Stimulated activated naive B cell treated with anti-CD40 and anti-IgM and Interleukin-4, amounts not matched to agents 10 μg/mL and 1 μg/mL and 100 μg/mL, for 72 hours (primary cell): ENCODE results near the gene TMEM158.

Source experiments
- ATAC-seq, 2 donors: fragments of 150-1000 bp; cut with Tn5 transposase; replicated peaks; 2 replicates each; pipeline ENCODE4 v1.10.0; 2021; ENCODE audit warnings: moderate library complexity in 1 of 2
- DNase-seq: peaks from one replicate; pipeline ENCODE4 v3.0.0; 2021
- H3K27ac Mint-ChIP-seq: one replicate; pipeline ENCODE4 v1.8.0; 2022; ENCODE audit warnings: mild to moderate bottlenecking, mixed read lengths
- H3K27me3 Mint-ChIP-seq, 2 donors: one replicate each; pipeline ENCODE4 v1.8.0; 2022; ENCODE audit warnings: mixed read lengths in 2 of 2
- H3K36me3 Mint-ChIP-seq, 2 donors: one replicate each; pipeline ENCODE4 v1.8.0; 2022; ENCODE audit warnings: mixed read lengths in 2 of 2, mild to moderate bottlenecking in 1 of 2
- H3K4me1 Mint-ChIP-seq, 2 donors: one replicate each; pipeline ENCODE4 v1.8.0; 2022; ENCODE audit warnings: mixed read lengths in 2 of 2, mild to moderate bottlenecking in 1 of 2
- H3K4me3 Mint-ChIP-seq, 2 donors: one replicate each; pipeline ENCODE4 v1.8.0; 2022; ENCODE audit warnings: mild to moderate bottlenecking in 2 of 2, mixed read lengths in 2 of 2, moderate library complexity in 1 of 2
- H3K9me3 Mint-ChIP-seq, 2 donors: one replicate each; pipeline ENCODE4 v1.8.0; 2022; ENCODE audit warnings: mixed read lengths in 2 of 2, mild to moderate bottlenecking in 1 of 2

The TMEM158 gene

GRCh38 chr3:45226206-45226915, at the start of gene TMEM158:
Gene TMEM158, minus strand, starts transcription at chr3:45226287. Its CDS starts 260 bp downstream, at chr3:45226027.
- H3K9me3 Mint-ChIP-seq = no peaks in the 10 kb centered on the region
- no peaks in the 10 kb centered on the region for H3K36me3 Mint-ChIP-seq
- DNase-seq (peak; percentile 35), ATAC-seq (peak; percentile 83 to 87)
- peak within 1 kb of the TSS; percentile 58 to 79 for H3K4me3 Mint-ChIP-seq
- peaks cover 5 to 14% of the 10 kb centered on the region in 2 donors for H3K4me1 Mint-ChIP-seq
- H3K27me3 Mint-ChIP-seq = peaks cover 68 to 78% of the 10 kb centered on the region in 2 donors
- no peak within 1 kb of the TSS for H3K27ac Mint-ChIP-seq

- ATAC-seq (no peak), DNase-seq (no peak)
- Mint-ChIP-seq H3K36me3 (no peaks in the 10 kb centered on the region), H3K27ac (no peak overlapping the region), H3K9me3 (peaks cover 23 to 27% of the 10 kb centered on the region in 2 donors), H3K27me3 (peaks cover 7 to 33% of the 10 kb centered on the region in 2 donors), H3K4me3 (no peak overlapping the region), H3K4me1 (no peaks in the 10 kb centered on the region)
Measured at GRCh38 chr3:45275006-45275704, 49.1 kb upstream of the TMEM158 start.

GRCh38 chr3:45273681-45274515, 47.8 kb upstream of the TMEM158 start:
- no peak for ATAC-seq
- no peak for DNase-seq
- no peak overlapping the region for H3K27ac Mint-ChIP-seq
- peaks cover 6 to 33% of the 10 kb centered on the region in 2 donors for H3K27me3 Mint-ChIP-seq
- no peaks in the 10 kb centered on the region for H3K36me3 Mint-ChIP-seq
- H3K4me3 Mint-ChIP-seq = no peak overlapping the region
- H3K4me1 Mint-ChIP-seq = no peaks in the 10 kb centered on the region
- H3K9me3 Mint-ChIP-seq = peaks cover 17 to 18% of the 10 kb centered on the region in 2 donors

GRCh38 chr3:45272828-45273470, 46.9 kb upstream of the TMEM158 start:
- ATAC-seq = no peak
- Mint-ChIP-seq H3K4me3 (no peak overlapping the region), H3K27ac (no peak overlapping the region), H3K4me1 (no peaks in the 10 kb centered on the region), H3K36me3 (no peaks in the 10 kb centered on the region), H3K27me3 (peaks cover 6 to 36% of the 10 kb centered on the region in 2 donors), H3K9me3 (peaks cover 12 to 13% of the 10 kb centered on the region in 2 donors)
- no peak for DNase-seq

- Mint-ChIP-seq H3K27ac (no peak overlapping the region), H3K4me3 (no peak overlapping the region), H3K27me3 (peaks cover 6 to 38% of the 10 kb centered on the region in 2 donors), H3K9me3 (peaks cover 8 to 10% of the 10 kb centered on the region in 2 donors), H3K36me3 (no peaks in the 10 kb centered on the region), H3K4me1 (no peaks in the 10 kb centered on the region)
- DNase-seq (no peak), ATAC-seq (no peak)
Measured at GRCh38 chr3:45272032-45272810, 46.1 kb upstream of the TMEM158 start.

DNA sequence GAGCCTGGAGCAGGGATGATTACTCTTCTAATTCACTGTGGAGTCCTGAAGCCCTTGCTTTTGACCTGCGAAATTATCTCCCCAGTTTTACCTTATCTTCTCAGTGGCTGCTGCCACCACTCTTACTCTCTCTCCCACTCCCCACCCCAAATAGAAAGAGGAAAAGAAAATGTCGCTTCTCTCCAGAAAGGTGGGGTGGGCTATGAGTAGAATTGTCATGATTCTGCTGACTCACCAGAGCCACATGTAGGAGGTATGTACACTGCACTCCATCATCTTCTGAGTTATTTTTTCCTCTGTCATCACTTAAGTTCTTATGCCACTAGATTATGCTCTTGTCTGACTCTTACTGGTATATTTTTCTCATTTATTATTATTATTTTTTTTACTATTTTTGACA, 43.9 kb upstream of the TMEM158 start:
- no peak for ATAC-seq
- H3K27ac Mint-ChIP-seq = no peak overlapping the region
- H3K9me3 Mint-ChIP-seq = no peaks in the 10 kb centered on the region
- H3K4me3 Mint-ChIP-seq = no peak overlapping the region
- H3K27me3 Mint-ChIP-seq = peaks cover 6 to 28% of the 10 kb centered on the region in 2 donors
- DNase-seq = no peak
- no peaks in the 10 kb centered on the region for H3K4me1 Mint-ChIP-seq
- no peaks in the 10 kb centered on the region for H3K36me3 Mint-ChIP-seq

- DNase-seq = no peak
- Mint-ChIP-seq H3K4me3 (no peak overlapping the region), H3K27me3 (peaks cover 6 to 14% of the 10 kb centered on the region in 2 donors), H3K9me3 (no peaks in the 10 kb centered on the region), H3K4me1 (no peaks in the 10 kb centered on the region), H3K27ac (no peak overlapping the region), H3K36me3 (no peaks in the 10 kb centered on the region)
- no peak for ATAC-seq
Measured at GRCh38 chr3:45267097-45267496, 41.0 kb upstream of the TMEM158 start.

GRCh38 chr3:45261333-45262110, 35.4 kb upstream of the TMEM158 start:
- no peak overlapping the region for H3K27ac Mint-ChIP-seq
- DNase-seq (no peak), ATAC-seq (no peak)
- H3K4me1 Mint-ChIP-seq = no peaks in the 10 kb centered on the region
- no peak overlapping the region for H3K4me3 Mint-ChIP-seq
- no peaks in the 10 kb centered on the region for H3K36me3 Mint-ChIP-seq
- H3K9me3 Mint-ChIP-seq = no peaks in the 10 kb centered on the region
- H3K27me3 Mint-ChIP-seq = peaks cover 10 to 15% of the 10 kb centered on the region in 2 donors

GRCh38 chr3:45259133-45259532, 33.0 kb upstream of the TMEM158 start:
- H3K4me3 Mint-ChIP-seq = no peak overlapping the region
- no peaks in the 10 kb centered on the region for H3K36me3 Mint-ChIP-seq
- no peak overlapping the region for H3K27ac Mint-ChIP-seq
- DNase-seq (no peak), ATAC-seq (no peak)
- peaks cover 10 to 15% of the 10 kb centered on the region in 2 donors for H3K27me3 Mint-ChIP-seq
- no peaks in the 10 kb centered on the region for H3K9me3 Mint-ChIP-seq
- H3K4me1 Mint-ChIP-seq = no peaks in the 10 kb centered on the region

DNA sequence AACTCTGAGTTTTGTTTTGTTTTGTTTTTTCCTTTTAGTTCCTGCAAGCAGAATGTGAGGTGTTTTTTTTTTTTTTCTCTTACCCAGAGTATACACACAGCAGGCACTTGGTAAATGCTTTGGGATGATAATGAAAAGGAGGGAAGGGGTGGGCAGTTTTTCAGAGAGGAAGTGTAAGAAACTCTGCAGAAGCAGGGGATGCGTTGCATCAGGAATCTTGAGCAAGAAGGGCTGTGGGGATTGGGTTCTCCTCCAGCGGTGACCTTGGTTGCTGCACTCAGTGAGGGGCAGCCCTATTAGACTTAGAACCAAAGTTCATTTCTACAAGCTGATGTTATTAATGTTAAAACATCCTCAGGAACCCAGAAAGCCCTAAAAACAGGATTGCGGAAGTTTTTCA, 32.2 kb upstream of the TMEM158 start:
- no peak for ATAC-seq
- no peak for DNase-seq
- Mint-ChIP-seq H3K27me3 (peaks cover 10 to 15% of the 10 kb centered on the region in 2 donors), H3K27ac (no peak overlapping the region), H3K4me1 (no peaks in the 10 kb centered on the region), H3K9me3 (no peaks in the 10 kb centered on the region), H3K4me3 (no peak overlapping the region), H3K36me3 (no peaks in the 10 kb centered on the region)

GRCh38 chr3:45253316-45253715, 27.2 kb upstream of the TMEM158 start:
- no peak overlapping the region for H3K27ac Mint-ChIP-seq

DNA sequence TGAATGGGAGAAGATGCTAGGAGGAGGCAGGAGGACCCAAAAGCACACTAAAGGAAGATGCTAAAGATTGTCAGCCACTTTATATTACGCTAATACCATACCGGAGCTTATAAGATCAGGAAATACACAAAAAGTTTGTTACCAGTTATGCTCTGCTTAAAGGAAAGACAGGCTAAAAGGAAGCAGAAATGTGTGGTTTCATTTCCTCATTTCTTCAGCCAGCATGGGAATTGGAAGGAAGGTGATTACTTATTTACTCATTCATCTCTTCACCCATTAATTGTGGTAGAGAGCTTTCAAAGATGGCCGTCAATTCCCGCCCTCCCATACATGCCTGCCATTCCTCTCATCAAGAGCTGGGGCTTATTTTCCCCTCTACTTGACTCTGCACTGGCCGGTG, 26.7 kb upstream of the TMEM158 start:
- ATAC-seq (peak in 1 of 2 donors; percentile 56), DNase-seq (no peak)
- Mint-ChIP-seq H3K9me3 (no peaks in the 10 kb centered on the region), H3K27me3 (no peaks in the 10 kb centered on the region), H3K4me3 (no peak overlapping the region), H3K36me3 (no peaks in the 10 kb centered on the region), H3K27ac (no peak overlapping the region), H3K4me1 (peaks cover 5 to 11% of the 10 kb centered on the region in 2 donors)

More at GRCh38 chr3:45253316-45253715, 27.2 kb upstream of the TMEM158 start:
- peaks cover 0 to 5% of the 10 kb centered on the region in 2 donors for H3K27me3 Mint-ChIP-seq
- no peak overlapping the region for H3K4me3 Mint-ChIP-seq
- H3K4me1 Mint-ChIP-seq = peaks cover 5 to 11% of the 10 kb centered on the region in 2 donors
- no peaks in the 10 kb centered on the region for H3K9me3 Mint-ChIP-seq
- DNase-seq (no peak), ATAC-seq (no peak)
- no peaks in the 10 kb centered on the region for H3K36me3 Mint-ChIP-seq

GRCh38 chr3:45249391-45249790, 23.3 kb upstream of the TMEM158 start:
- no peak for ATAC-seq
- no peaks in the 10 kb centered on the region for H3K9me3 Mint-ChIP-seq
- peaks cover under 1% of the 10 kb centered on the region in 2 donors for H3K27me3 Mint-ChIP-seq
- no peak for DNase-seq
- no peaks in the 10 kb centered on the region for H3K36me3 Mint-ChIP-seq
- no peak overlapping the region for H3K27ac Mint-ChIP-seq
- no peak overlapping the region for H3K4me3 Mint-ChIP-seq
- H3K4me1 Mint-ChIP-seq = peaks cover 5 to 11% of the 10 kb centered on the region in 2 donors
